Measurements from ENCODE around the gene SLC2A5.
"Not testable (repeated sequence)": the region's sequence is repeated elsewhere in the genome, so short reads cannot be mapped to it uniquely, and the experiment has no call there.

Gene SLC2A5

GRCh38 chr1:9035226-9035625 lies 34.2 kb downstream of the SLC2A5 start:
- DNase-seq (ENCODE audit: low read depth): no peak

- no peak for DNase-seq (ENCODE audit: low read depth)
Measured at GRCh38 chr1:9033363-9033762, 36.1 kb downstream of the SLC2A5 start.

DNA sequence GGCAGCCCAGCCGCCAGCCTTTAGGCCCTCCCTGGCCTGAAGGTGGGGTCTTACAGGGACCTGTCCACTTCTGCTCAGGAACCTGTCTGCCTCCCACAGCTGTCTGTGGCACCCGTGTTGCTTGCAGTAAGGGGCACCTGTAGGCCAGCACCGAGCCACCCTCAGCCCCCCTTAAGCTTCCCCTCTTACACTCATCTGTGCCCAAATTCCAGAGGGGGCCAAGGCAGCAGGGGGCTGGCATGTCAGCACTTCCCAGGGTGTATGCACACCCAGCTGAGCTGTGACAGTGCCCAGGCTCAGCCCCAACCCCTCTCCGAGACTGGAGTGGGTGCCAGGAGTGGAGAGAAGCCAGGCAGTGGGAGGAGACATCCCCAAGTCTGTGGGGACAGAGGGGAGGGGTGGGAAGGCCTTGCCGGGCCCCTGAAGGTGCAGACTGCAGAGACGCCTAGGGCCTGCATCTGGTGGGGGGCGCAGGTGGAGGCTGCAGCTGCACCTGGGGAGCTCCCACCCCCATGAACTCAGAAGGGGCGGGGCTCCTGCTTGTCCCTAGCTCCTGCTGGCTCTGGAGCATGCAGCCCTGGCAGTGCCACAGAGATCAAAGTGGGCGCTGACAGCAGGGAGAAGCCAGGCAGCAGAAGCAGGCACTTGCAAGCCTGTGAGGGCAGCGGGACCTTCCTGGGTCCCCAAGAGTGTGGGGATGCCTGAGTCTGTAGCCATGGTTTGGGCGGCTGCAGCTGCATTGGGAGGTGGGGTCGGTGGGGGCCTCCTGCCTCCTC lies 37.8 kb downstream of the SLC2A5 start:
- no peak for DNase-seq (ENCODE audit: low read depth)

DNA sequence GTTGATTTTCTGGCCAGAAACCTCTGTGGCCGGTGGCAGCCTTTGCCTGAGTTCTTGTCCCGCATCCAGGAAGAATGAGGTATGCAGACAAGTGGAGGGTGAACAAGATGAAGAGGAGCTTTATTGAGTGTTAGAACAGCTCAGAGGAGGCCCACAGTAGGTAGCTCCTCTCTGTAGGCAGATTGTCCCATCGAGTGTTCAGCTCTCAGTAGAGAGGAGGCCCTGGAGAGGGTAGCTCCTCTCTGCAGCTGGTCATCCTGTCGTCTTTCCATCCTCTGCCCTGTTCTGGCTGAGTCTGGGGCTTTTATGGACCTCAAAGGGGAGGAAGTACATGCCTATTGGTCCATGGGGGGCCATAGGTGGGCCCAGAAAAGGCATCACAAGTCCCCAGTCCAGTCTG lies 38.4 kb downstream of the SLC2A5 start:
- not testable (repeated sequence) for DNase-seq (ENCODE audit: low read depth)

DNA sequence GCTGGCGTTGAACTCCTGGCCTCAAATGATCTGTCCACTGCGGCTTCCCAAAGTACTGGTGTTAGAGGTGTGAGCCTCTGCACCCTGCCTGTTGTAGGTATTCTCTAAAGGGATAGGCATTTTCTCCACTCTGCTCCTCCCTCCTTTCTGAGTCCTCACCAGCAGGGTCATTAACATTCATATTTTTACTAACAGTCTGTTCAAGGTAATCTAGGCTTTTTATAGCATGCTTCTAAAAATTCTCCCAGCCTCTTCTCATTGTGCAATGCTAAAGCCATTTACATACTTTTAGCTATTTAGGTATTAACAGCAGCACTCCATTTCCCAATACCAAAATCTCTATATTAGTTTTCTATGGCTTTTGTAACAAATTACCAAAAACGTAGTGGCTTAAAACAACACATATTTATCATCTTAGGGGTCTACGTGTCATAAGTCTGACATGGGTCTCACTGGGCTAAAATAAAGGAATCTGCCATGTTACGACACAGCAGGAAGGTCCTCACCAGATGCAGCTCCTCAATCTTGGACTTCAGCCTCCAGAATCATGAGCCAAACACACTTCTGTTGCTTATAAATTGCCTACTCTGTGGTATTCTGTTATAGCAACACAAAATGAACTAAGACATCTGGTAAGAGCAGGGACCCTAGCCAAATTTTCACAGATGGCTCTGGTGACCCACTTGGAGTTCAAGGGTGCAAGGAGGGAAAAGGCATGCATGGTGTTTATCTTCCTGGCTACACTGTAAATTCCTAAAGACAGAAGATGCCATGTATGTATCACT lies 40.3 kb downstream of the SLC2A5 start:
- DNase-seq (ENCODE audit: low read depth): no peak

GRCh38 chr1:9027307-9027706 lies 42.1 kb downstream of the SLC2A5 start:
- DNase-seq (ENCODE audit: low read depth): no peak

DNA sequence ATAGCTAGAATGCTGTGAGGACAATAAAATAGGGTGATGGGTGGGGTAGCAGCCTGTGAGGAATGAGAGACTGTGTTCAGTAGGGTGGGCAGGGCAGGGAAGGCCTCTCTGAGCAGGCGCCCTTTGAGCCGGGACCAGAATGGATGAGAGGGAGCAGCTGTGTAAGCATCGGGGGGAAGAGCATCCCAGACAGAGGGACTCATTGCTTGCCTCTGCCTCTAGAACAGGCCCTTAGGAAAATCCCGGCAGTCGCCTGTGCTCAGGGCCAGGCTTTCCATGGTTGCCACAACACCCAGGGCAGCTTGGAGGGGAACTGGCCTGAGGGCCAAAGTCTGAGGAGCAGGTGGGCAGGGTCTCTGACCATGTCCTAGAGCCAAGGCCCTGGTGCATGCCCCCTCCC lies 44.0 kb downstream of the SLC2A5 start:
- DNase-seq (ENCODE audit: low read depth): no peak

GRCh38 chr1:9024837-9025236 lies 44.6 kb downstream of the SLC2A5 start:
- DNase-seq (ENCODE audit: low read depth): no peak

DNA sequence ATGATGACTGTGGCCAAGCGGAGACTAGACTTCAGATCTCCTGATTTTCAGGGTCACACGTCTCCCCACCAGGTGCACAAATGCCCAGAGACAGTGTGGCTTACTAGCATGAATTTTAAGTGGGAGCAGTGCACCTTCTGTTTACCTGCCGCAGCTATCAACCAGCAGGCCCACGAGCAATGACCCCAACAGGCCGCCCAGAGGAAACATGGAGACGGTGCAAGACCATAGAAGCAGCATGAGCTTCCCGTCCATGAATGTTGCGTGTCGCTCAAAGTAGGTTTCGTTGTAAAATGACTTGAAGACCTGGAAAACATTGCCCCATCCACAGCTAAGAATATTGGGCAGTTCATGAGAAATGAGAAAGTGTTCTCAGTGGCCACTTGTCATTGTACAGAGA lies 46.7 kb downstream of the SLC2A5 start:
- no peak for DNase-seq (ENCODE audit: low read depth)

GRCh38 chr1:9022026-9022738 lies 47.3 kb downstream of the SLC2A5 start:
- DNase-seq (ENCODE audit: low read depth): not testable (repeated sequence)

- no peak for DNase-seq (ENCODE audit: low read depth)
Measured at GRCh38 chr1:9020305-9020704, 49.1 kb downstream of the SLC2A5 start.

DNA sequence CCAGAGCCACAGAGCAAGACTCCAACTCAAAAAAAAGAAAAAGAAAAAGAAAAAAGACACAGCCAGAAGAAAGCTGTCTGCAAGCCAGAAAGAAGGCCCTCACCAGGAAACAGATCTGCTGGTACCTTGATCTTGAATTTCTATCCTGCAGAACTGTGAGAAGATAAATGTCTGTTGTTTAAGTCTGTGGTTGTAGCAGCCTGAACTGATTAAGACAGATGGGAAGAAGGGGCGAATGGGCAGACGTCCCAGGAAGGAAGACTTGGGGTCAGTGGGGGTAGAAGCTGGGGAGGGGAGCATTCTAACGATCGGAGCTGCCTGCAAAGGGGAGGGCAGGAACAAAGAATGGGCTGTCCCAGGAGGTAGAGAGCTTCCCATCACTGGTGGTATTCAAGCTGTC lies 49.5 kb downstream of the SLC2A5 start:
- DNase-seq (ENCODE audit: low read depth): no peak

DNA sequence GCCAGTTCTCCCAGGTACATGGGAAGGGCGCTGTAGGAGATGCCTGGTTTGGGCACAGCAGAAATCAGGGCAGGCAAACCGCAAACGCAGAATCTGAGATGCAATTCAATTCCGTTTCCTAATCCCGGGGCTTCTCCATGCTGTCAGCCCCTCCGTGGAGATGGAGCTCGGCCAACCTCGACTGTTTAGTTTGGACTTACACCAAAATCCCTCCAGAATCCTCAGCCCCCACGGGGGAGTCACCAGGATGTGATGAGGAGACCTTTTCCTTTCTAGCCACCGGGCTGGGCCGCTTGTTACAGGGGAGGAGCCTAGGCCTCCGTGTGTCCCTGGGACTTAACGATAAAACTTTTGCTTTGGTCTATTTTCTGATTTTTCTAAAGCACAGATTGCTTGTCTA lies 51.1 kb downstream of the SLC2A5 start:
- DNase-seq (ENCODE audit: low read depth): no peak

DNA sequence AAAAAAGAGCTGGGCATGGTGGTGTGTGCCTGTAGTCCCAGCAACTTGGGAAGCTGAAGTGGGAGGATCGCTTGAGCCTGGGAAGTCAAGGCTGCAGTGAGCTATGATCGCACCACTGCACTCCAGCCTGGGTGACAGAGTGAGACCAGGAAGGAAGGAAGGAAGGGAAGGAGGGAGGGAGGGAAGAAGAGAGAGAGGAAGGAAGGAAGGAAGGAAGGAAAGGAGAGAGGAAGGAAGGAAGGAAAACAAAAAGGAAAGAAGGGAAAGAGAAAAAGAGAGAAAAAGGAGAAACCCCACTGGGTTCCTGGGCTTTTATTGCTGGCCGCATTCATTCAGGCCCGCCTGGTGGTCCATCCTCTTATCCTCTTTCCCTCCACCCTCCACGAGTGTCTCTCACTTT lies 53.0 kb downstream of the SLC2A5 start:
- DNase-seq (ENCODE audit: low read depth): no peak

- no peak for DNase-seq (ENCODE audit: low read depth)
Measured at GRCh38 chr1:9014475-9015375, 54.7 kb downstream of the SLC2A5 start.

DNA sequence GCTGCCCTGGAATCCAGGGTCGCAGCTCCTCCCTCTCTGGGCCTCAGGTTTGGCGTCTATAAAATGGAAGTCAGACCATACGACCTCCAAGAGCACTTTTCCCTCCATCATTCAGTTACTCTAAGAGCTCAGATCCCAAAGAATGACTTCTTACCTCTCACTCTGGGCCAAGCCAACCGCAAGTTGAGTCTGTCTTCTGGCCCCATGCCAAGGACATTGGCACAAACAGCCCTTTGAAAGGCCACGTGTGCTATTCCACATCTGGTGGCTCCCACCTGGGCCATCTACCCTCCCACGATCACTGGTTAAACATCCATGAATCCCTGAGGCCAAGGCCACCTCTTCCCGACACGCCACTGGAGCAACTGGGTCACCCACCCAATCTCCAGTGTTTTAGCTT lies 55.6 kb downstream of the SLC2A5 start:
- no peak for DNase-seq (ENCODE audit: low read depth)

DNA sequence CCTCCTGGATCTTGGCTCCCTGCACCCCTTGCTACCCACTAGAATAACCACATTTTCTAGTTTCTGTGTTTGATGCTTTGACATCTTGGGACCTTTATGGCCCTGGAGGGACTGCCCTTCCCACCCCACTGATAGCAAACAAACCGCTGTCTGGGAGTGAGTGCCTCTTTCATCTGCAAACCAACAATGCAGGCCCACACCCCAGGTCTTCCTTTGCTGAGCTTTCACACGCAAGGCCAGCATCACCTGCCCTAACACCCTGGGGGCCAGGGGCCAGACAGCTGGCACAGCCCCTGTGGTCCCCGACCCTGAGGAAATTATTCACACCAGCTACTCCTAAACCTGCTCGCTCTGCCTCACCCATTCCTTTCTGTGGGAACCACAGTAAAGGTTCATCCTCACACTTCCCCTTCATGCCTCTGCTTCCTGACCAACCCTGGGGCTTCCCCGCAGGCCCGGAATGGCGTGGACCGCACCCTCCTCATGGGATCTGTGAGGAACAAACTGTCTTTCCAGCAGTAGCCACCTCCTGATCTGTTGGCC lies 58.6 kb downstream of the SLC2A5 start:
- DNase-seq (ENCODE audit: low read depth): no peak

DNA sequence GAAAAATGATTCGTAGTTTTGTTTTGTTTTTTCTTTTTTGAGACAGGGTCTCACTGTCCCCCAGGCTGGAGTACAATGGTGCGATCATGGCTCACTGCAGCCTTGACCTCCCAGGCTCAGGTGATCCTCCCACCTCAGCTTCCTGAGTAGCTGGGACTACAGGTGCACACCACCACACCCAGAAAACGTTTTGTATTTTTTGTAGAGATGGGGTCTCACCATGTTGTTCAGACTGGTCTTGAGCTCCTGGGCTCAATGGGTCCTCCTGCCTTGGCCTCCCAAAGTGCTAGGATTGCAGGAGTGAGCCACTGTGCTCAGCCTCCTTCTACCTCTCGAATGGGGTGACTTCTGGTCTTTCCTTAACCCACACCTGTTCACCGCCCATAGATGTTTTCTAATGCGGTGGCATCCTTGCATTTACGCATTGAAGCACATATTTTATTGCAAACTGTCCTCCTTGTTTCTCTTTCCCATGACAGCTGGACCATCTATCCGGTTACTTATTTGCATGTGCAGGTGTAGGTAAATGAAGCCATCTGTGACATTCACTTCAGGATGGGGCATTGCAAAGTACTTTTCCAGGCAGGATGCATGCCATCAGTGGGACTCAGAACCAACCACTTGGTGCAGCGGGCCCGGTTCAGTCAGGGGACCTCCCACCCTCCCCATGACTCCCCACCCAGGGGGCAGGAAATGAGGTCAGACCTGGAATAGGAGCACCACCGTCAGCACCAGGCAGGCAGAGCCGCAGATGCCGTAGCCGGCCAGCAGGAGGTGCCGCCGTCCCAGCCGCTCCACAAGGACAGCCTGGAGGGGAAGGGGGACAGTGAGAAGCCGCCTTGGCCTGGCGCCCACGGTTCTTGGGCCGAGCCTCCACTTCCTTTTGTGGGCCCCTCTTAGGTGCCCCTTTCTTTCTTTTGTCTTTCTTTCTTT lies 59.7 kb downstream of the SLC2A5 start:
- no peak for DNase-seq (ENCODE audit: low read depth)

GRCh38 chr1:9008236-9008635 lies 61.2 kb downstream of the SLC2A5 start:
- no peak for DNase-seq (ENCODE audit: low read depth)

DNA sequence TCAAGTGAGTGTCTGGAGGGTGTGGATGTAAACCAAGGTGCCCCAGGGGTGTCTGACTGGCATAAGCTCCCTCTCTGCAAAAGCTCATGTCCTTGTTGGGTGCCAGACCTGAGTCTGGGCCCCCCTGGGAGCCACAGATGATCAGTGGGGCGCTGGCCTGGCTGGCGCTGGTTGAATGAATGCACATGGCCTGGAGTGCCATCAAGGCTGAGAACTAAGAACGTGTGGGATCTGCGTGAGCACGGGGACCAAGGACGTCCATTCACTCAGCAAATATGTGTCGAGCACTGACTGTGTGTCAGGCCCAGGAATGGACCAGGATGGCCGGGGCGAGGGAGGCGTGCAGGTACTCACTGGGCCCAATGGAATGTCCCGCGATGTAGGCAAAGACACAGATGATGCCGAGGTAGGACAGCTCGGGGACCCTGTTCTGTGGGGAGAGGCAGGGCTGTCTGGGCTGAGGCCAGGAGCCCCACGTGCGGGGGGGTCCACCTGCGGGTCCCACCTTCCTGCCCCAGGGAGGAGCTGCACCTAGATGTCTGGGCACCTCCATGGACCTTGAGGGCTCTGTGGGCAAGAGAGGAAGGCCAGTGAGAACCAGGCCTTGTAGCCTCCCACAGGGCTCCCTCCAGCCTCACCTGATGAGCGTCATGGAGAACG lies 62.3 kb downstream of the SLC2A5 start:
- no peak for DNase-seq (ENCODE audit: low read depth)

Data from T-helper 22 cell (primary cell).